GM19397 (cell line): ENCODE data around the gene TMPRSS7.

ENCODE experiments used
- ATAC-seq: cut with Tn5 transposase; IDR thresholded peaks from one replicate; pipeline ENCODE4 v1.9.1; 2021; ENCODE audit warnings: mild to moderate bottlenecking, moderate library complexity; ENCODE audit not compliant: unreplicated experiment

Gene TMPRSS7

DNA sequence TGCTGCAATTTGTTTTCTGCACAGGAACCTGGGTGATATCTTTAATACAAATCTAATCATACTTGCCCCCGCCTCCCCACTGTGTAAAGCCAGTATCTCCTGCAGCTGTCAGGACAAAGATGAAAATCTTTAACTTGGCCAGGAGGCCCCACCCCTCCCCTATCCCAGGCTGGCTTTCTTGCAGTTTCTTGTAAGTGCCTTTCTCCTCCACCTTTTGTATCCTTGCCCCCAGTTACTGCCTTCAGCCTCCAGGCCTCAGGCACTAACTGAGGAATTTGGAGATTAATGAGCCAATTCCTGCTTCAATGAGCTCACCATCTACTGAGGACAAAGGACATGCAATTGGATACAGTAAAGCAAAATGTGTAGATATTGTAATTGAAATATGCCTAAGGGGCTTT, 92.0 kb downstream of the TMPRSS7 start:
- ATAC-seq, result no peak

DNA sequence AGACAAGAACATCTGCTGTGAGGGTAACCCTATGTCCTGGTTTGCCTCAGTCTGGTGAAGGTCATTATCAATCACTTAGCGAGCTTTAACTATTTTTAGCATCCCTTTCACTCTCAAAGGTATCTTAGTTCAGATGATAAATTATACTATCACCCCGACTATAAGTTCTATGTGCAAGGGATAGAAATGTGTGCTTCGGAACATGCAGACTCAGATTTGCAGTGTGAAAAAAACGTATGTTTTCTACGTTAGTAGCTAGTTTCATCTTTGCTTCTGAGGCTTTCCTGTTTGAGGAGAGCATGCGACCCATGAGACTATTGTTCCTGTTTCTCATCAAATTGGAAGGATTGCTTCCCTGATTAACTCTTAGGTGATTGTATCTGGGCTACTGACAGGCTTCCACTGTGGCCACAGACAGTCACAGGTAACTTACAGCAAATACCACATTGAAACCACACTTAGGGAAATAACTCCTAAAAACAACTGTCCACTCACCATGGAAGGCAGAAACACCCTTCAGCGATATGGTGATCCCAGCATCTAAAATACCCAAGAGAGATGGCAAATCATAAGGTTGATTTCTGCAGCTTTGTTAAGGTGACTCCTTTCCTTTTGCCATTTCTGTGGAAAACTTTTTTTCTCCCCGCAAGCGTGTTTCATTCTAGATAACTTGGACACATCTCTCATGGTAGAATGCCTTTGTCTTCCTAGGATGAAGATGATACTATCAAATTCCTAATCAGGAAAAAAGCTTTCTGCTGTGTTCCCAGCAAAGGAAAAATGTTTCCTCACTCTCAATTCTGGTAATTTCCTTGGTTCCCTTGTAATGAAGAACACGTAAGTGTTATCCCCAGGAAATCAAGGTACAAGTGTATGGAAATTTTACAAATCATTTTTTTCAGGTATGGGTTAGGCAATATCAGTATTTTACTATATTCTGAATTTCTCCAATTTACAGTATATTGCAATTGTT, 93.3 kb downstream of the TMPRSS7 start:
- ATAC-seq, result peak; percentile 27

DNA sequence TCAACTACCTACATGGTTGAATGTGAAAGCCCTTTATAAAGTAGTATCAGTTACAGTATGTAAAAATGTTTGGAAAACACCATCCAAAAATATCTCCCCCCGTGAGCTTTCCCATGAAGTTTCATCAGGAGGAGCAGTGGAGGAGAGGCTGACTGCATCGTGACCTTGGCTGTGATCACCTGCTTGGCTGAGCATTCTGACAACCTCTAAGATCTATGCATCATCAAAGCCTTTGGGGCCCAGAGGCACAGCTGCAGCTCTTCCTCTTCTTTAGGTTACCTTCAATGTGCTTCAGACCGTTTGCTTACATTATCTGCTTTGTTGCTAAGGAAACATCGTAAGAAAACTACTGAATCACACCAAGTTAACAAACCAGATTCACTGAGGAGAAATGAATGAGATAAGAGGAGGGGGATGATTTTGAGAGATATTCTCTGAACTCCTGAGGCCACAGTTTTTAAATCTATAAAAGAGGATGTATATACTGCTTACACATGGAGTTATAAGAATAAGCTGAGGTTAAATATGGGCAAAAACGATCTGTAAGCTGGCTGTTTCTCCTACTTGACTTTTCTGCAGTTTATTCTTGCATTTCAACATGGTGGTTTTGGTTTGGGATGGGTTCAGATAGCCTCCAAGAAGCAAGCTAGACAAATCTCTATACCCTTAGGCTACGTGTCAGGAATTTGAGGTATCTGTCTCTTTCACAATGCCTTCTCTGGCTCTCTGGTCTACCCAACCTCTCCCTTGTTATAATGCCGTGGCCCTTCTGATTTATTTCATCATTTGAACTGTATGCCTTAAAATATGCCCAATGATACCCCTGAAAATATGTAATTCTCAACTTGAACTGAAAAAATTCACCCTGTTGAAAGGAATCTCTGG, 94.5 kb downstream of the TMPRSS7 start:
- ATAC-seq, result peak; percentile 42

DNA sequence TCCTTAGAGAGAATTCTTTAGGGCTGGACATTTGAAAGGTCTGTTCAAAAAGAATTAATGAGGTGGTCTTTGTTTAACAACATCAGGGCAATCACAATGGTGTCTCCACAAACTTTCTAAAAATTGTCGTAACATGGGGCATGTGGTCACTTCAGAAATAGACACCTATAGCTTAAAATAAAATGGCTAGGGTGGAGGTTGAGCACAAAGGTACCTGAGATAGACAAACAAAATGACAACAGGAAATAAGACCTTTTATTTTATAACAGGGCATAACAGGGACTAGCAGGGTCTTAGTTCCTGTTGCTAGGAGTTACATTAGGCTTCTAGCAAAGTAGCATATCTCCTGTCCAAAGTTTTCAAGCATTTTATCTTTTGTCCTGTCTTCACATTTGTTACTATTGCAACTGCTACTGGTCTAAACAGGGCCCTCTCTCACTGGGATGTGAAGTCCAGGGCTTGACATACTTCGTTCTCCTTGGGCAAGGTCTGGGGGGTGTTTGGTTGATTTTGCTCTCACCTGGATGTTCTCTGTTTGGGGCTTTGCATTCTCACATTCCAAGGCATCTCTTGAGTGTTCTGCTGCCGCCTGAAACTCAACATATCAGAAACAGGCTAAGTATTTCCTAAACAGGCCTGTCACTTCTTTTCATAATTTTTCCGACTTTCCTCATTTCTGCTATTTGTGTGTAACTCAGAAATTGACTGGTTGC, 95.5 kb downstream of the TMPRSS7 start:
- ATAC-seq, result no peak

DNA sequence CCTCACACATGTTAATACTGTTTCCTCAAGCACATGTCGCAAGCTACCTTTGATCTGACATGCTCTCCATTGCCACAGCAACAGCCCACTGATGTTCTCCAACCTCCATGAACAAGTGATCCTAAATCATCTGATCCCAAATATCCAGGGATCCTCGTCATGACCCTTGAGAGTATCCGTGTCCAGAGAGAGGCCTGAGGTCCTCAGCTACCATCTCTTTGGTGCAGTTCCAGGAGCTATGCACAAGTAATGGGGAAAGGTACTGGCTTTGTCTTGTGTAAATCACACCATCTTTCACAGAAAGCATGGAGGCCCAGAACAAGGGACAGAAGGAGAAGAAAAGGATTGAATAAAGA, 96.1 kb downstream of the TMPRSS7 start:
- ATAC-seq, result no peak
